Right atrium auricular region (tissue), 2 donors: ENCODE results near the gene MTMR12. TPM values are rescaled to one million over a fixed set of nuclear protein-coding genes. Genes with fewer than 3 reads are reported as not detected.

Experiments
- DNase-seq: peaks from one replicate; pipeline ENCODE4 v3.0.0-alpha.2; 2019; ENCODE audit warnings: low spot score
- H3K27ac ChIP-seq, 2 donors: fragments of 200-600 bp; sonication (generic); 1 replicate in 1 of 2; 2 replicates in 1 of 2; pipeline ENCODE4 v1.5.1; 2016 to 2019
- H3K27me3 ChIP-seq, 2 donors: fragments of 200-600 bp; sonication (generic); one replicate each; pipeline versions ENCODE4 v1.5.1 to v1.6.0; 2017 to 2019
- H3K36me3 ChIP-seq: fragments of 200-600 bp; sonication (generic); one replicate; pipeline ENCODE4 v1.5.1; 2016
- H3K4me1 ChIP-seq, 2 donors: fragments of 200-600 bp; sonication (generic); one replicate each; pipeline versions ENCODE4 v1.5.1 to v1.6.0; 2017 to 2019
- H3K4me3 ChIP-seq, 2 donors: fragments of 200-600 bp; sonication (generic); 1 replicate in 1 of 2; 2 replicates in 1 of 2; pipeline ENCODE4 v1.5.1; 2017 to 2019; ENCODE audit warnings: mild to moderate bottlenecking in 1 of 2, moderate library complexity in 1 of 2
- H3K9me3 ChIP-seq, 2 donors: fragments of 200-600 bp; sonication (generic); one replicate each; pipeline ENCODE4 v1.5.1; 2019
- CTCF ChIP-seq, 2 donors: fragments of 200-600 bp; sonication (generic); IDR thresholded peaks; one replicate each; pipeline ENCODE4 v1.5.1; 2019; ENCODE audit warnings: antibody characterized with exemption in 2 of 2
- total RNA-seq, 2 donors: library from RNA; depleted of rRNA; stranded (reverse); fragments of >200 nt; gene quantifications; one replicate each; pipeline ENCODE4 v1.1.0, GENCODE V29; 2016

Gene MTMR12
- total RNA-seq, 2 donors from 2014 or later = 12.6 to 25.5 TPM

- H3K27me3 ChIP-seq = no peaks in the 10 kb centered on the region
- peaks cover 62% of the 10 kb centered on the region for H3K36me3 ChIP-seq
- no peak overlapping the region for H3K4me3 ChIP-seq
- no peak for DNase-seq
- no peaks in the 10 kb centered on the region for H3K9me3 ChIP-seq
- peaks cover 0 to 7% of the 10 kb centered on the region in 2 donors for H3K4me1 ChIP-seq
- TF ChIP-seq CTCF (IDR thresholded peaks at IDR 0.05) = no peak
- H3K27ac ChIP-seq = no peak overlapping the region
These were observed 46.8 kb downstream of the MTMR12 start for GRCh38 chr5:32265902-32266301.

GRCh38 chr5:32264957-32265572 is 47.7 kb downstream of the MTMR12 start:
- no peak overlapping the region for H3K27ac ChIP-seq
- TF ChIP-seq CTCF (IDR thresholded peaks at IDR 0.05) = no peak
- no peaks in the 10 kb centered on the region for H3K27me3 ChIP-seq
- peaks cover 0 to 15% of the 10 kb centered on the region in 2 donors for H3K4me1 ChIP-seq
- DNase-seq = no peak
- no peaks in the 10 kb centered on the region for H3K9me3 ChIP-seq
- H3K4me3 ChIP-seq = no peak overlapping the region
- H3K36me3 ChIP-seq = peaks cover 62% of the 10 kb centered on the region

GRCh38 chr5:32263684-32264083 is 49.1 kb downstream of the MTMR12 start:
- no peak for DNase-seq
- Histone ChIP-seq H3K4me1 (peaks cover 0 to 17% of the 10 kb centered on the region in 2 donors), H3K4me3 (no peak overlapping the region), H3K27ac (no peak overlapping the region), H3K27me3 (no peaks in the 10 kb centered on the region), H3K36me3 (peaks cover 49% of the 10 kb centered on the region), H3K9me3 (no peaks in the 10 kb centered on the region)
- no peak for TF ChIP-seq CTCF (IDR thresholded peaks at IDR 0.05)

GRCh38 chr5:32261198-32261597 is 51.5 kb downstream of the MTMR12 start:
- Histone ChIP-seq H3K4me1 (peaks cover 0 to 17% of the 10 kb centered on the region in 2 donors), H3K36me3 (peaks cover 25% of the 10 kb centered on the region), H3K4me3 (no peak overlapping the region), H3K27ac (peak overlapping the region; percentile 57 to 68), H3K27me3 (no peaks in the 10 kb centered on the region), H3K9me3 (no peaks in the 10 kb centered on the region)
- DNase-seq = no peak
- TF ChIP-seq CTCF (IDR thresholded peaks at IDR 0.05) = no peak

- Histone ChIP-seq H3K36me3 (peaks cover 22% of the 10 kb centered on the region), H3K27ac (no peak overlapping the region), H3K27me3 (no peaks in the 10 kb centered on the region), H3K4me3 (no peak overlapping the region), H3K9me3 (no peaks in the 10 kb centered on the region), H3K4me1 (peaks cover 0 to 30% of the 10 kb centered on the region in 2 donors)
- no peak for TF ChIP-seq CTCF (IDR thresholded peaks at IDR 0.05)
- no peak for DNase-seq
These were observed 53.7 kb downstream of the MTMR12 start for GRCh38 chr5:32259033-32259432.

GRCh38 chr5:32258424-32258823 is 54.3 kb downstream of the MTMR12 start:
- Histone ChIP-seq H3K4me1 (peaks cover 0 to 30% of the 10 kb centered on the region in 2 donors), H3K9me3 (no peaks in the 10 kb centered on the region), H3K4me3 (no peak overlapping the region), H3K27me3 (no peaks in the 10 kb centered on the region), H3K27ac (no peak overlapping the region), H3K36me3 (peaks cover 27% of the 10 kb centered on the region)
- no peak for TF ChIP-seq CTCF (IDR thresholded peaks at IDR 0.05)
- no peak for DNase-seq
